AG09309 (cell line): ENCODE data around the gene ADCY2.

Experiments
- DNase-seq: peaks from one replicate; pipeline ENCODE4 v3.0.0-alpha.2; 2010; ENCODE audit warnings: low read depth
- H3K4me3 ChIP-seq: 2 replicates; pipeline ENCODE4 v1.5.1; 2011; ENCODE audit warnings: mild to moderate bottlenecking, low read depth, low read length, moderate library complexity; ENCODE audit not compliant: control insufficient read depth
- TF ChIP-seq, protein P1 (sequence below): IDR thresholded peaks from 2 replicates; pipeline ENCODE4 v1.5.1; 2011; ENCODE audit warnings: mild to moderate bottlenecking, low read depth, low read length, inconsistent platforms; ENCODE audit not compliant: insufficient read depth, control insufficient read depth; ENCODE audit errors: missing control alignments

ADCY2 gene

DNA sequence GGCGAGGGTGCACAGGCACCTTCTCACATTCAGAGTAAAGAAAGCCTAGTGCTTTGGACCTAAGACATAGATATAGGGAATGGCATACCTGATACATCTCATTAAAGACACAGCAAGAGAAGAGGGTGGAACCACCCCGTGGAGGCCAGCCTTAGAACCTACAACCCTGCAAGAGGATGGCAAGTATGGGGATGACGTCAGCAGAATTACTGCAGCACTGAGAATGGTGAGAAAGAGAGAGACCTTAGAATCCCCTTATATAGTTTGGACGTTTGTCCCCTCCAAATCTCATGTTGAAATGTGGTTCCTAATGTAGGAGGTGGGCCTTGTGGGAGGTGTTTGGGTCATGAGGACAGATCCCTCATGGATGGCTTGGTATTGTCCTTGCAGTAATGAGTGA, 28.2 kb upstream of the ADCY2 start:
- TF ChIP-seq, protein P1, sequence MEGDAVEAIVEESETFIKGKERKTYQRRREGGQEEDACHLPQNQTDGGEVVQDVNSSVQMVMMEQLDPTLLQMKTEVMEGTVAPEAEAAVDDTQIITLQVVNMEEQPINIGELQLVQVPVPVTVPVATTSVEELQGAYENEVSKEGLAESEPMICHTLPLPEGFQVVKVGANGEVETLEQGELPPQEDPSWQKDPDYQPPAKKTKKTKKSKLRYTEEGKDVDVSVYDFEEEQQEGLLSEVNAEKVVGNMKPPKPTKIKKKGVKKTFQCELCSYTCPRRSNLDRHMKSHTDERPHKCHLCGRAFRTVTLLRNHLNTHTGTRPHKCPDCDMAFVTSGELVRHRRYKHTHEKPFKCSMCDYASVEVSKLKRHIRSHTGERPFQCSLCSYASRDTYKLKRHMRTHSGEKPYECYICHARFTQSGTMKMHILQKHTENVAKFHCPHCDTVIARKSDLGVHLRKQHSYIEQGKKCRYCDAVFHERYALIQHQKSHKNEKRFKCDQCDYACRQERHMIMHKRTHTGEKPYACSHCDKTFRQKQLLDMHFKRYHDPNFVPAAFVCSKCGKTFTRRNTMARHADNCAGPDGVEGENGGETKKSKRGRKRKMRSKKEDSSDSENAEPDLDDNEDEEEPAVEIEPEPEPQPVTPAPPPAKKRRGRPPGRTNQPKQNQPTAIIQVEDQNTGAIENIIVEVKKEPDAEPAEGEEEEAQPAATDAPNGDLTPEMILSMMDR, result no peak
- H3K4me3 ChIP-seq, result no peak overlapping the region
- DNase-seq, result no peak

DNA sequence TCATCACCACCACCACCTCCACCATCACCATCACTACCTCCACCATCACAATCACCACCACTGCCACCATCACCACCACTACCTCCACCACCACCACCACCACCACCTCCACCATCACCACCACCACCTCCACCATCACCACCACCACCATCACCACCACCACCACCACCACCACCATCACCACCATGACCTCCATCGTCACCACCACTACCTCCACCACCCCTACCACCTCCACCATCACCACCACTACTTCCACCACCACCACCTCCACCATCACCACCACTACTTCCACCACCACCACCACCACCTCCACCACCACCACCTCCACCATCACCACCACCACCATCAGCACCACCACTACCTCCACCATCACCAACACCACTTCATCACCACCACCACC, 23.5 kb upstream of the ADCY2 start:
- H3K4me3 ChIP-seq, result no peak overlapping the region
- TF ChIP-seq, protein P1, result no peak
- no peak for DNase-seq

DNA sequence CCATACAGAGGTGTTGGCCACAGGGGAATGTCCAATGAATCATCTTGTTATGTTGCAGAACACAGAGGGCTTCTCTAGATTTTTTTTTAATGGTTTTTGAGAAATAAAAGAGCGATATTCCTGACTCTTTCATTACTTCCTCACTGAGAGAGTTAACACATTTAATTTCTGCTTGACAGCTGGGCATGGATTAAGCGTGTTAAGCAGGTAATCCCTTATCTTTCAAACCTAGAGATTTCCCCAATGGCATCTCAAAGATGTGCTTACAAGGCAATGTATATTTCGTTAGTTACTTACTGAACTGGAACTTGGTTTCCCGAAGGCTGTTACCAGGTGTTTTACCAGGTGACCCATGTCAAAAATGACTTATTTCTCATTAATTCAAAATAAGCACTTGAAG, 21.8 kb upstream of the ADCY2 start:
- TF ChIP-seq, protein P1, result no peak
- no peak overlapping the region for H3K4me3 ChIP-seq
- no peak for DNase-seq

DNA sequence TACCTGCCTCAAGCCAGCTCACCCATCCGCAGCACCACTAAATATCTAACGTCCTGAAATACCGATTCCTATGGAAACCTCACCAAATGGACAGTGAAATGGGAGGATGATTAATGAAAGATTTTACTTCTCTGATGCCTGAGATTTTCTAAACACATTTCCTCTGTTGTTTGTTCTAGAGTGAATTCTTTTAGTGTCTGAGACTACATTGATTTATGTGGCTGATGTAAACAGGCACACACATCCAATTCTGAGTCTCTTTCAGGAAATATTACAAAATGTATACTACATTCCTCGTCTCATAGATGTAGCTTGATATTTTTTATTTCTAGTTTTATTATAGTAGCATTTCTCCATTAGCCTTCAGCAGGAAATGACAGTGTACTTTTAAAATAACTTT, 20.5 kb upstream of the ADCY2 start:
- no peak for DNase-seq
- TF ChIP-seq, protein P1, result no peak
- H3K4me3 ChIP-seq, result no peak overlapping the region

DNA sequence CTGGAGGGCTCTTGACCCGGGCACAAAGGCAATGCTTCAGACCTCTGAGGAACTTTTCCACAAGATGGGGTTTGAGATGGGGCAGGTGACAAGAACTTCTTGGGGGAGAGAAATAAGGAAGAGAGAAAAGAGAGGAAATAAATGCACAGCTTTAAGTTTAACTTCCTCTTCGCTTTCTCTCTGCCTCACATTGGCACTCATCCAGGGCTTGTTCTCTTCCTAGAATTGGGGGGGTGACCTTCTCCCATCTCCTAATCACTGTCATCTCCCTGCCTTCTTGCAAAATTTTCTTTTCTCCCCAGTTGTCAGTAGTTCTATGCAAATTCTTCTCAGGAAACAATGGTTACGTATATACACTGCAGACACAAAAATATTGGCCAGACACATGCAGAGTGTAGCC, 19.1 kb upstream of the ADCY2 start:
- no peak for DNase-seq
- TF ChIP-seq, protein P1, result no peak
- no peak overlapping the region for H3K4me3 ChIP-seq

DNA sequence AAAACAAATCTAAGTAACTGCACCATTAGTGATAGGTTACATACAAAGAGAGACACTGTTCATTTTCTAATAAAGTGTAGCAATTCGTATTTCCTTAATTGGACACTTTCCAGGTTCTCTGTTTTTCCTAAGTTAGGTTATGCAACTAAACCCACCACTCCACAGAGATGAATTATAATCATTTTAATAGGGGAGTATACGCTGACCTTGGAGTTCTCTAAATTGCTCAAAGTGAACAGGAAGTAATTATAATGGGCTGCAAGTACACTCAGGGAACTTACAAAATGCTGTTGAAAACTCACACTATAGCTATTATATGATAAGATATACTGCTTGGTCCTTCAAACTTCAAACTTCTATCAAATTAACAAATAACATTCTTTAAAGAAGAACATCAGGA, 18.2 kb upstream of the ADCY2 start:
- no peak overlapping the region for H3K4me3 ChIP-seq
- DNase-seq, result no peak
- TF ChIP-seq, protein P1, result no peak

DNA sequence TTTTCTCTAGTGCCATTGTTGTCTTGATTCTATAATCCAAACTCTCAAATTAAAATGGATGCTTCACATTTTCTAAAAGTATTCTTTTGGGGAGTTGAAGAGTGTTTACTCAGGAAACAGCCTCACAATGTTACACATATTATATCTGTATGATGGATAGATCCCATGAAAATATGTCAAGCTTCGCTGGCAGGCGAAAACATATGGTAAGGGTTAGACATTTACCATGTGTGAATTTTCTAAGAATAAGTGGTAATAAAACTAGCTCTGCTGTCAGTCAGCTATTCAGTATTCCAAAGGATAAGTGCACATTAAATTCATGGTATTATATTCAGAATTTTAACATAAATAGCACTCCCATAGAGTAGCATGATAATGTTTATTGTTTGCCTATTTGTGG, 13.3 kb upstream of the ADCY2 start:
- no peak for DNase-seq
- H3K4me3 ChIP-seq, result no peak overlapping the region
- TF ChIP-seq, protein P1, result no peak
